T-helper 17 cell (primary cell): ENCODE measurements around the gene HAAO. TPM values are rescaled to one million over a fixed set of nuclear protein-coding genes. Genes with fewer than 3 reads are reported as not detected.

Source experiments
- ATAC-seq: fragments of 150-1000 bp; cut with Tn5 transposase; 2 replicates; pipeline ENCODE4 v1.10.0; 2021; ENCODE audit warnings: mild to moderate bottlenecking, moderate library complexity
- DNase-seq, 3 donors: peaks; one replicate each; pipeline versions ENCODE4 v3.0.0 to v3.0.0-alpha.2; 2020 to 2021
- H3K9me3 ChIP-seq: one replicate; pipeline ENCODE4 v1.7.0; 2013; ENCODE audit warnings: low read length, mild to moderate bottlenecking; ENCODE audit not compliant: control insufficient read depth, poor library complexity, severe bottlenecking
- H3K27ac Mint-ChIP-seq: one replicate; pipeline ENCODE4 v1.8.0; 2022; ENCODE audit warnings: mild to moderate bottlenecking, moderate library complexity, mixed read lengths
- H3K27me3 Mint-ChIP-seq: one replicate; pipeline ENCODE4 v1.8.0; 2022; ENCODE audit warnings: mixed read lengths
- H3K36me3 Mint-ChIP-seq: one replicate; pipeline ENCODE4 v1.8.0; 2022; ENCODE audit warnings: low read depth, mixed read lengths
- H3K4me1 Mint-ChIP-seq: one replicate; pipeline ENCODE4 v1.8.0; 2022; ENCODE audit warnings: mild to moderate bottlenecking, mixed read lengths
- H3K4me3 Mint-ChIP-seq: one replicate; pipeline ENCODE4 v1.8.0; 2022; ENCODE audit warnings: mild to moderate bottlenecking, moderate library complexity, mixed read lengths
- total RNA-seq, 4 donors: library from RNA in 2 of 4; stranded (reverse) in 2 of 4; gene quantifications; one replicate each; pipeline ENCODE4 v1.2.3 and lab custom pipeline; 2022 to 2026

Gene HAAO
- total RNA-seq, 2 donors from 2014 or later = 0.37 TPM; not detected in 1

GRCh38 chr2:42828487-42829425 is 36.4 kb upstream of the HAAO start:
- Mint-ChIP-seq H3K36me3 (peaks cover 2% of the 10 kb centered on the region), H3K4me1 (peaks cover 9% of the 10 kb centered on the region), H3K27me3 (peaks cover 22% of the 10 kb centered on the region), H3K27ac (no peak overlapping the region), H3K4me3 (peak overlapping the region; percentile 9)
- peak; percentile 93 for ATAC-seq
- H3K9me3 ChIP-seq = no peaks in the 10 kb centered on the region
- peak; percentile 47 to 62 (median 51) for DNase-seq

- peak; percentile 57 to 77 (median 72) for DNase-seq
- peak overlapping the region; percentile 75 for H3K4me3 Mint-ChIP-seq
- ATAC-seq = peak; percentile 83
- H3K4me1 Mint-ChIP-seq = peaks cover 9% of the 10 kb centered on the region
- H3K9me3 ChIP-seq = no peaks in the 10 kb centered on the region
- H3K27ac Mint-ChIP-seq = no peak overlapping the region
- H3K27me3 Mint-ChIP-seq = peaks cover 22% of the 10 kb centered on the region
- peaks cover 2% of the 10 kb centered on the region for H3K36me3 Mint-ChIP-seq
Observed at GRCh38 chr2:42827647-42828486, 35.5 kb upstream of the HAAO start.

DNA sequence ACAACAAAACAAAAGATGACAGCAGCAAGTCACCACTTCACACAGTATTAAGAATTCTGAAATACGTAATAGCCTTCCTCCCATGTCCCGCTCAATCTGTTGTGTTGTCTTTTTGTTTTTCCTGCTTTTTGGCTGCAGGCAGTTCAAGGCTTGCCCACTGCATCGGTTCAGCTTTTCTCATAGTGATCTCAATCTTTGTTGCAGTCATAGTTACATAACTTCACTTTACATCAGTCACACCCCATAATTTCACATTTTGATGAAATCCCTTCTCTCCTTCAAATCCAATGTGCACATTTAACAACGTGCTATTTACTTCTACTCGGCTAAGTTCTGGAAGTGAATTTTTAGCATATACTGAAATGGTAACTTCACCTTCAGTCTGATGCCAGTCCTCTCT is 33.8 kb upstream of the HAAO start:
- ATAC-seq = no peak
- no peak for DNase-seq
- Mint-ChIP-seq H3K27me3 (peaks cover 22% of the 10 kb centered on the region), H3K36me3 (peaks cover 2% of the 10 kb centered on the region), H3K27ac (no peak overlapping the region), H3K4me1 (peaks cover 9% of the 10 kb centered on the region), H3K4me3 (no peak overlapping the region)
- no peaks in the 10 kb centered on the region for H3K9me3 ChIP-seq

GRCh38 chr2:42824454-42824807 is 32.0 kb upstream of the HAAO start:
- Mint-ChIP-seq H3K27ac (no peak overlapping the region), H3K36me3 (peaks cover 2% of the 10 kb centered on the region), H3K4me1 (peaks cover 9% of the 10 kb centered on the region), H3K27me3 (peaks cover 22% of the 10 kb centered on the region), H3K4me3 (no peak overlapping the region)
- DNase-seq (no peak), ATAC-seq (no peak)
- H3K9me3 ChIP-seq = peaks cover under 1% of the 10 kb centered on the region

- H3K4me3 Mint-ChIP-seq = no peak overlapping the region
- H3K9me3 ChIP-seq = peaks cover 3% of the 10 kb centered on the region
- ATAC-seq (no peak), DNase-seq (no peak)
- peaks cover 8% of the 10 kb centered on the region for H3K4me1 Mint-ChIP-seq
- peaks cover 21% of the 10 kb centered on the region for H3K27me3 Mint-ChIP-seq
- H3K27ac Mint-ChIP-seq = no peak overlapping the region
- H3K36me3 Mint-ChIP-seq = peaks cover 4% of the 10 kb centered on the region
Observed at GRCh38 chr2:42823744-42824453, 31.5 kb upstream of the HAAO start.

DNA sequence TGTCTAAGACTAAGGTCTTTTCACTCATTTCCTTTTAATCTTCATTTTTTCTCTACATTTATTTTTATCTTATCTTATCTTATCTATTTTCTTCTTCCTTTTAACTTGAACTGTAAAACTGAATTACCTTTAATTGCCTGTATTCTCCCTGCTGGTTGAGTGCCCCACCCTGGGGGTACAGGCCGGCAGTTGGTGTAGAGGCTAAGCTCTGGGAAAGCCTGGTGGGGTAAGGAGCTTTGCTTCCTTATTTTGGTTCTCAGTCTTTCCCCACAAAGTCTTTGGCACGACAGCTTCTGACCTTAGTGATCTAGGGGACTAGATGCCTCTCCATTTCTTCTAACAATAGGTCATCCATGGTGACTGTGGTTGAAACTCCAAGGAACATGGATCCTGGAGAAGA is 26.8 kb upstream of the HAAO start:
- ATAC-seq = no peak
- no peak overlapping the region for H3K4me3 Mint-ChIP-seq
- DNase-seq = no peak
- H3K4me1 Mint-ChIP-seq = no peaks in the 10 kb centered on the region
- H3K27ac Mint-ChIP-seq = no peak overlapping the region
- peaks cover 2% of the 10 kb centered on the region for H3K36me3 Mint-ChIP-seq
- peaks cover 3% of the 10 kb centered on the region for H3K9me3 ChIP-seq
- H3K27me3 Mint-ChIP-seq = no peaks in the 10 kb centered on the region

GRCh38 chr2:42815726-42816125 is 23.3 kb upstream of the HAAO start:
- ATAC-seq = no peak
- no peak for DNase-seq
- H3K27ac Mint-ChIP-seq = no peak overlapping the region
- H3K9me3 ChIP-seq = peaks cover 3% of the 10 kb centered on the region
- peaks cover 6% of the 10 kb centered on the region for H3K4me1 Mint-ChIP-seq
- H3K36me3 Mint-ChIP-seq = peaks cover 2% of the 10 kb centered on the region
- no peak overlapping the region for H3K4me3 Mint-ChIP-seq
- H3K27me3 Mint-ChIP-seq = no peaks in the 10 kb centered on the region

DNA sequence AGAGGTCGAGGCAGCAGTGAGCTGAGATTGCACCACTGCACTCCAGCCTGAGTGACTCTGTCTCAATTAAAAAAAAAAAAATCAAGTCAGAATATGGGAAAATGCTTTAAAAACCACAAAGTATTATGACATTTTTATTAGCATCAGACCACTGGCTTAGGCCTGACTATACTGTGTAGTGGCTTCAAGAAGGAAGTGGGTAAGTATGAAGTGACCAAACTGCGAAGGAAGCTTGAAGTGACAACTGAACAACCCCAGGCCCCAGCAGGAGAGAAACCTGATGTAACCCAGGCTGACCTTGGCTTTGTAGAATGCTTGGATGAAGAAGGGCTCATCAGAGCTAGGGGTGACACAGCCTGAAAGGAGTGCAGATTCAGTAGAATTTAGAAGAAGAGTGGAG is 21.4 kb upstream of the HAAO start:
- Mint-ChIP-seq H3K36me3 (peaks cover 2% of the 10 kb centered on the region), H3K4me1 (peaks cover 15% of the 10 kb centered on the region), H3K27ac (no peak overlapping the region), H3K4me3 (no peak overlapping the region), H3K27me3 (no peaks in the 10 kb centered on the region)
- no peaks in the 10 kb centered on the region for H3K9me3 ChIP-seq
- ATAC-seq = no peak
- DNase-seq = no peak

DNA sequence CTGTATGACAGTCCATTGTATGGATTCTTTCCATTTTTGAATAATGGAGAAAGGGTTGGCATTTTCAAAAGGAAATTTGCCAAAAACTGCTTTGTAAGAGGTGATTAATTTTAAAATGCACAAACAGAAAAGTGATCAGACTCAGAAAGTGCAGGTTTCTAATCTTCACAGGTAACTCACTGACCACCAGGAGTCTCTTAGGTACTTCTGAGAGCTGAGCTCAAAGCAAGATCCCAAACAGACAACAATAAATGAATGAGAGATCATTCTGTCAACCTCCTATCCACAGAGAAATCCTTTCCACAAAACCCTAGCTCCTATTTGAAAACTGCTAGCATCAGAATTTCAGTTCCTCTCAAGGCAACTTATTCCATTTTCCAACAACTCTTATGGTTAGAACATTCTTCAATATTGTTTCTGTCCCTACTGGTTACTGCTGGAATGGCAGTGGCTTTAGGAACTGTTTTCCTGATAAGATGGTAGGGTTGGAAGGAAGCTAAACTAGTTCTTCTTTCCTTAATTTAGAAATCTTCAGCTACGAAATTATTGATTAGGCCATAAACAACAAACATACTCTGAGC is 20.6 kb upstream of the HAAO start:
- H3K4me1 Mint-ChIP-seq = peaks cover 15% of the 10 kb centered on the region
- ATAC-seq = no peak
- no peak for DNase-seq
- no peaks in the 10 kb centered on the region for H3K9me3 ChIP-seq
- H3K27ac Mint-ChIP-seq = peak overlapping the region; percentile 53
- H3K27me3 Mint-ChIP-seq = no peaks in the 10 kb centered on the region
- H3K4me3 Mint-ChIP-seq = peak overlapping the region; percentile 78
- peaks cover 2% of the 10 kb centered on the region for H3K36me3 Mint-ChIP-seq

DNA sequence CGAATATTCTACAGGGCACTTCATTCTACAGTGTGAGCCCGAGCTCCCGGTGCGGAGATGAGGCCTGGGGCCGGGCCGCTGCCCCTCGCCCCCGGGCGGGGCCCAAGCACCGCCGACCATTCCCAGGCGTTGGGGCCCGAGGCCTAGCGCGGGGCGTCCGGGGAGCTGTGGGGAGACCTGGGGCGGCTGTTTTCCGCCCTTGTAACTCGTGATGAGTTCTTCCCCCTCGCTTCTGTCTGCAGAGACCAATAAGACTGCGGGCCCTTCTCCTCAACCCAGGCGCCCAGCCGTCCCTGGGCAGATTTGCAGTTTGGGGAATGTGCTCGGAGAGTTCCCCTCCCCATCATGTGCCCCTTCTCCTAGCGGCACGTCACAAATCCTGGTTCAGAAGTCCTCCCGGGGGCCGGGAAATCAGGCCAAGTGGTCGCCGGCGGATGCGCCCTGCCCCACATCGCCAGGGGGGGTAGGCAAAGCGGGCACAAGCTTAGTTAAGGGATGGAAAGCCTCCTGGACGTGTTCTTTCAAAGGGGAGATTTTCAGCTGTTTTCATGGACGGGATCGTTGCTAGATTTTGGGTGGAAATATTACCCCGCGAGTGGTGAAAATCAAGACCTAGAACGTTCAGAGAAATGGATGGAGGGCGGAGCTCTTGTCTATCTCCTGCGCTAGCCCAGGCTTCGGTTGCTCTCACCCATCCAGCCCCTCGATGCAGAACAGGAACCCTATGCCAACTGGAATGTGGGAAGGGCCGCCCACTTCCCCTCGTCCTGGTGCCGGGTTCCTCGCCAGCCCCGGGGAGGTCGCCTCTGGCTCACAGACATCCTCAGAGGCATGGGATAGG is 18.8 kb upstream of the HAAO start:
- DNase-seq (peak; percentile 25 to 31 (median 29)), ATAC-seq (peak; percentile 9)
- peak overlapping the region; percentile 95 for H3K4me3 Mint-ChIP-seq
- H3K27ac Mint-ChIP-seq = peak overlapping the region; percentile 98
- H3K4me1 Mint-ChIP-seq = peaks cover 15% of the 10 kb centered on the region
- no peaks in the 10 kb centered on the region for H3K9me3 ChIP-seq
- no peaks in the 10 kb centered on the region for H3K27me3 Mint-ChIP-seq
- peaks cover 2% of the 10 kb centered on the region for H3K36me3 Mint-ChIP-seq

- H3K27ac Mint-ChIP-seq = peak overlapping the region; percentile 98
- ATAC-seq = peak; percentile 84
Observed at GRCh38 chr2:42810121-42810970, 18.0 kb upstream of the HAAO start.

More at GRCh38 chr2:42810121-42810970, 18.0 kb upstream of the HAAO start:
- peak; percentile 82 to 96 (median 87) for DNase-seq
- Mint-ChIP-seq H3K36me3 (peaks cover 2% of the 10 kb centered on the region), H3K4me3 (peak overlapping the region; percentile 95), H3K27me3 (peaks cover 3% of the 10 kb centered on the region), H3K4me1 (peaks cover 15% of the 10 kb centered on the region)
- no peaks in the 10 kb centered on the region for H3K9me3 ChIP-seq
